ENCODE results near the gene SNX25. TPM values are rescaled to one million over a fixed set of nuclear protein-coding genes. Genes with fewer than 3 reads are reported as not detected.
A peak's percentile ranks its signal among the peaks of the same experiment; 100 is the strongest.

The SNX25 gene
- total and polyA plus RNA-seq, 2 of the 13 experiments (the other 11 are each of a cell fraction or from before 2014, with no cell fraction given) = 23.4 to 23.5 TPM

DNA sequence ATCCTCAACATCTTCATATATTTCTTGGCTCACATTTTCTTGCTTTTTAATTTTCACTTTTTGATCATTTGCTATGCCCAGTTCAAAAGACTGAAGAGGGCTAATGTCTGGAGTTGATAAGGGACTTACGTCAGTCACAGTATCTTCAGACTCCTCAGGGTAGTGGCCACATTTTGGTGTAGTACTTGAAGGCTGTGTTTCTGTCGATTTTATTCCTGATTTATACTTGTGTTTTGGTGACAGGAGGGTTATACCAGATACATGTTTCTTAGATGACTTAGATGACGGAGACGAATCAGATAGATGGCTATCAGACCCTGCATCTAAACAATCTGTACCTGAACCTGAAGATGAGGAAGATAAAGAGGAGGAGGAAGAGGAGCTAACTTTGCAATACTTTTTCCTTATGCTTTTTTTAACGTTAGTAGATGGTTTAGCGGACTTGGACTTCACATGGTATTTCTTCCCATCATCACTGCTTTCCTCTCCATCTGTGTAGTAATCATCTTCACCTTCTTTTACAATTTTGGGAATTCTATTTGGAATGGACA, 19.0 kb upstream of the SNX25 start:
- no peak overlapping the region for H3K27ac ChIP-seq (ENCODE audit: extremely low read length, insufficient read depth, low read length)
- no peak overlapping the region for H3K4me2 ChIP-seq (ENCODE audit: low read depth, low read length)
- H2AFZ ChIP-seq (ENCODE audit: low read length) = no peak overlapping the region
- peaks cover 17% of the 10 kb centered on the region for H4K20me1 ChIP-seq (ENCODE audit: insufficient read depth, low read length)
- H3K4me3 ChIP-seq (replicated peaks in 1 of 3; ENCODE audit: insufficient read depth in 1 of 3, low read depth in 2 of 3, low read length in 3 of 3) = no peak overlapping the region
- ATAC-seq (no peak), DNase-seq (ENCODE audit: low spot score) (no peak), FAIRE-seq (no peak)
- 89% methylated on average over 6 of the region's 6 CpGs for WGBS (ENCODE audit: low lambda C conversion rate)
- CTCF ChIA-PET (ENCODE audit: low intra/inter-chr PET ratio, low total read pairs) = no interaction called here
- BruUV-seq (replicated peaks) = TSS peak; percentile 75
- POLR2A ChIA-PET = no interaction called here
- no peak overlapping the region for H3K9ac ChIP-seq (ENCODE audit: insufficient read depth, low read depth, low read length)
- intact Hi-C loops (cut with micrococcal nuclease; ENCODE audit: unreplicated experiment) = no loop called here
- H3K79me2 ChIP-seq (ENCODE audit: insufficient read depth, low read length) = peaks cover 64% of the 10 kb centered on the region
- H3K4me1 ChIP-seq (ENCODE audit: insufficient read depth, low read length) = peaks cover 3% of the 10 kb centered on the region; the same call in 1 of the 2 replicates
- no peaks in the 10 kb centered on the region for H3K9me3 ChIP-seq (ENCODE audit: low read length)
- no peak for TF ChIP-seq CENPBD1 (CRISPR knock-in tag; IDR thresholded peaks at IDR 0.05; ENCODE audit: borderline replicate concordance, low read depth)
- TF ChIP-seq PHF20 (CRISPR knock-in tag; IDR thresholded peaks at IDR 0.05) = no peak
- TF ChIP-seq ZNF770 (CRISPR knock-in tag; IDR thresholded peaks at IDR 0.05) = no peak
- no peak for TF ChIP-seq ZBTB3 (CRISPR knock-in tag; IDR thresholded peaks at IDR 0.05; ENCODE audit: borderline replicate concordance, low read depth)
- TF ChIP-seq ZNF253 (CRISPR knock-in tag; IDR thresholded peaks at IDR 0.05; ENCODE audit: borderline replicate concordance) = no peak
- TF ChIP-seq MED1 (CRISPR knock-in tag; IDR thresholded peaks at IDR 0.05) = no peak
- no peak for TF ChIP-seq ZNF614 (CRISPR knock-in tag; IDR thresholded peaks at IDR 0.05; ENCODE audit: borderline replicate concordance)
- in situ Hi-C loops (cut with HindIII; ENCODE audit: extremely low pct_ligation_motif_present, low pct_unique_long_range_greater_than_20kb) = no loop called here
- no peaks in the 10 kb centered on the region for H3K27me3 ChIP-seq (ENCODE audit: control insufficient read depth in 1 of 2, insufficient read depth in 2 of 2, low read length in 2 of 2)
- peaks cover 9 to 31% of the 10 kb centered on the region in 2 experiments for H3K36me3 ChIP-seq (replicated peaks in 1 of 2; ENCODE audit: control insufficient read depth in 1 of 2, insufficient read depth in 2 of 2, low read length in 2 of 2)
